Neural progenitor cell (in vitro differentiated cells): ENCODE data around the gene PPIB. TPM values are rescaled to one million over a fixed set of nuclear protein-coding genes. Genes with fewer than 3 reads are reported as not detected.
A peak's percentile ranks its signal among the peaks of the same experiment; 100 is the strongest.

Experiments used
- DNase-seq: peaks from one replicate; pipeline ENCODE4 v3.0.0-alpha.2; 2016; ENCODE audit warnings: low spot score
- H2AFZ ChIP-seq: fragments of 200-600 bp; sonication (generic); replicated peaks from 2 replicates; pipeline ENCODE4 v1.6.1; 2016; ENCODE audit warnings: antibody characterized with exemption
- H3F3A ChIP-seq: fragments of 200-600 bp; sonication (generic); 2 replicates; pipeline ENCODE4 v1.6.1; 2016; ENCODE audit warnings: antibody characterized with exemption, low read depth
- H3K27ac ChIP-seq: fragments of 200-600 bp; sonication (generic); 2 replicates; pipeline ENCODE4 v1.5.1; 2016; ENCODE audit warnings: mild to moderate bottlenecking
- H3K27me3 ChIP-seq: fragments of 200-600 bp; sonication (generic); 2 replicates; pipeline ENCODE4 v1.6.1; 2016; ENCODE audit warnings: mild to moderate bottlenecking, moderate library complexity
- H3K36me3 ChIP-seq: fragments of 200-600 bp; sonication (generic); 2 replicates; pipeline ENCODE4 v1.5.1; 2016
- H3K4me1 ChIP-seq: fragments of 200-600 bp; sonication (generic); 2 replicates; pipeline ENCODE4 v1.6.1; 2016; ENCODE audit warnings: mixed run types
- H3K4me2 ChIP-seq: fragments of 200-600 bp; sonication (generic); 2 replicates; pipeline ENCODE4 v1.6.1; 2016
- H3K4me3 ChIP-seq: fragments of 200-600 bp; sonication (generic); 2 replicates; pipeline ENCODE4 v1.5.1; 2016
- H3K79me2 ChIP-seq: fragments of 200-600 bp; sonication (generic); 2 replicates; pipeline ENCODE4 v1.6.1; 2016; ENCODE audit warnings: low read depth
- H3K9ac ChIP-seq: fragments of 200-600 bp; sonication (generic); 2 replicates; pipeline ENCODE4 v1.6.1; 2016
- H3K9me3 ChIP-seq: fragments of 200-600 bp; sonication (generic); 2 replicates; pipeline ENCODE4 v1.5.1; 2016; ENCODE audit warnings: low read depth
- H4K20me1 ChIP-seq: fragments of 200-600 bp; sonication (generic); 2 replicates; pipeline ENCODE4 v1.6.1; 2016; ENCODE audit warnings: low read depth
- H3K27ac Mint-ChIP-seq: 3 replicates; pipeline ENCODE4 v1.8.0; 2021; ENCODE audit warnings: mixed read lengths
- H3K27me3 Mint-ChIP-seq: 2 replicates; pipeline ENCODE4 v1.8.0; 2022; ENCODE audit warnings: low read depth, mild to moderate bottlenecking, inconsistent platforms, moderate library complexity, mixed read lengths; ENCODE audit not compliant: insufficient read depth
- H3K36me3 Mint-ChIP-seq: 3 replicates; pipeline ENCODE4 v1.8.0; 2021; ENCODE audit warnings: mixed read lengths
- H3K4me1 Mint-ChIP-seq: 3 replicates; pipeline ENCODE4 v1.8.0; 2021; ENCODE audit warnings: mixed read lengths
- H3K4me3 Mint-ChIP-seq: 3 replicates; pipeline ENCODE4 v1.8.0; 2021; ENCODE audit warnings: mild to moderate bottlenecking, moderate library complexity, mixed read lengths
- H3K9me3 Mint-ChIP-seq: 3 replicates; pipeline ENCODE4 v1.8.0; 2020; ENCODE audit warnings: mixed read lengths
- CTCF ChIP-seq: fragments of 200-600 bp; sonication (generic); IDR thresholded peaks from 2 replicates; pipeline ENCODE4 v1.5.1; 2017; ENCODE audit warnings: antibody characterized with exemption, mild to moderate bottlenecking
- EZH2 ChIP-seq: fragments of 200-600 bp; sonication (generic); IDR thresholded peaks from 2 replicates; pipeline ENCODE4 v1.6.1; 2017; ENCODE audit warnings: antibody characterized with exemption, mild to moderate bottlenecking, moderate library complexity
- EZH2phosphoT487 ChIP-seq: fragments of 200-600 bp; sonication (generic); IDR thresholded peaks from 2 replicates; pipeline ENCODE4 v1.6.1; 2017; ENCODE audit warnings: antibody characterized with exemption
- total RNA-seq: library from RNA; depleted of rRNA; stranded (reverse); fragments of >200 nt; gene quantifications from 2 replicates; pipeline ENCODE4 v1.2.3, GENCODE V29; 2015; ENCODE audit warnings: low replicate concordance

The PPIB gene
- total RNA-seq, result 109 and 137 TPM in 2 replicates

- H3K4me3 Mint-ChIP-seq, result peak within 1 kb of the TSS; percentile 89
- Histone ChIP-seq H3K27ac (no peak within 1 kb of the TSS), H4K20me1 (peaks cover 5% of the 10 kb centered on the region), H3K9ac (peak within 1 kb of the TSS; percentile 65), H3K4me1 (peaks cover 15% of the 10 kb centered on the region), H3K9me3 (no peaks in the 10 kb centered on the region), H3K4me2 (peak within 1 kb of the TSS; percentile 96), H3K27me3 (no peaks in the 10 kb centered on the region), H3F3A (peaks cover 19% of the 10 kb centered on the region), H3K36me3 (no peaks in the 10 kb centered on the region), H2AFZ (peak within 1 kb of the TSS; percentile 65), H3K79me2 (peaks cover 17% of the 10 kb centered on the region), H3K4me3 (peak within 1 kb of the TSS; percentile 77)
- H3K27me3 Mint-ChIP-seq, result no peaks in the 10 kb centered on the region
- peak; percentile 96 for DNase-seq
- TF ChIP-seq CTCF (peak; percentile 61), EZH2 (no peak)
- H3K4me1 Mint-ChIP-seq, result peaks cover 23% of the 10 kb centered on the region
- H3K36me3 Mint-ChIP-seq, result peaks cover 23% of the 10 kb centered on the region
- no peaks in the 10 kb centered on the region for H3K9me3 Mint-ChIP-seq
- H3K27ac Mint-ChIP-seq, result peak within 1 kb of the TSS; percentile 43
Observed at GRCh38 chr15:64162869-64163658, at the start of gene PPIB. Gene PPIB (minus strand): TSS chr15:64163022. CDS start chr15:64162986, 36 bp downstream.

GRCh38 chr15:64211696-64212095, 48.9 kb upstream of the PPIB start:
- H3K9me3 Mint-ChIP-seq, result no peaks in the 10 kb centered on the region

GRCh38 chr15:64210371-64210770, 47.5 kb upstream of the PPIB start:
- DNase-seq, result no peak
- no peaks in the 10 kb centered on the region for H3K4me1 ChIP-seq
- H3K27me3 ChIP-seq, result no peaks in the 10 kb centered on the region
- H3K4me1 Mint-ChIP-seq, result no peaks in the 10 kb centered on the region
- H3K4me3 ChIP-seq, result no peak overlapping the region
- H3K9me3 Mint-ChIP-seq, result no peaks in the 10 kb centered on the region
- H2AFZ ChIP-seq, result no peak overlapping the region
- no peaks in the 10 kb centered on the region for H3K36me3 ChIP-seq
- H3K36me3 Mint-ChIP-seq, result peaks cover 4% of the 10 kb centered on the region
- H3F3A ChIP-seq, result peaks cover 4% of the 10 kb centered on the region
- H3K79me2 ChIP-seq, result no peaks in the 10 kb centered on the region
- H3K9me3 ChIP-seq, result no peaks in the 10 kb centered on the region
- H3K27ac Mint-ChIP-seq, result no peak overlapping the region
- H4K20me1 ChIP-seq, result no peaks in the 10 kb centered on the region
- no peak overlapping the region for H3K4me2 ChIP-seq
- H3K27me3 Mint-ChIP-seq, result no peaks in the 10 kb centered on the region
- TF ChIP-seq EZH2 (no peak), EZH2phosphoT487 (no peak), CTCF (no peak)
- no peak overlapping the region for H3K27ac ChIP-seq
- H3K9ac ChIP-seq, result no peak overlapping the region
- no peak overlapping the region for H3K4me3 Mint-ChIP-seq

More at GRCh38 chr15:64211696-64212095, 48.9 kb upstream of the PPIB start:
- no peaks in the 10 kb centered on the region for H3K79me2 ChIP-seq
- no peak overlapping the region for H3K4me3 ChIP-seq
- H3K4me2 ChIP-seq, result no peak overlapping the region
- no peaks in the 10 kb centered on the region for H3K27me3 ChIP-seq
- no peaks in the 10 kb centered on the region for H3K36me3 ChIP-seq
- TF ChIP-seq EZH2, result no peak
- Mint-ChIP-seq H3K27ac (no peak overlapping the region), H3K27me3 (no peaks in the 10 kb centered on the region), H3K36me3 (peaks cover 4% of the 10 kb centered on the region), H3K4me1 (no peaks in the 10 kb centered on the region), H3K4me3 (no peak overlapping the region)
- DNase-seq, result no peak
- no peaks in the 10 kb centered on the region for H3K9me3 ChIP-seq
- H2AFZ ChIP-seq, result no peak overlapping the region
- no peaks in the 10 kb centered on the region for H3K4me1 ChIP-seq
- H3K27ac ChIP-seq, result no peak overlapping the region
- no peak overlapping the region for H3K9ac ChIP-seq
- H4K20me1 ChIP-seq, result no peaks in the 10 kb centered on the region
- H3F3A ChIP-seq, result peaks cover 4% of the 10 kb centered on the region
